A673 (cell line): ENCODE measurements around the gene WNT11.

Experiments used
- CTCF ChIP-seq: fragments of 300-800, 200-600 bp; sonication (generic); conservative IDR thresholded peaks from 2 replicates; pipeline ENCODE4 v1.5.1; 2017; ENCODE audit warnings: low read depth, mild to moderate bottlenecking, antibody characterized with exemption, low read length, moderate library complexity, mixed read lengths
- EZH2 ChIP-seq: fragments of 200-600 bp; sonication (generic); IDR thresholded peaks from 2 replicates; pipeline ENCODE4 v1.6.1; 2017; ENCODE audit warnings: borderline replicate concordance, low read depth, mild to moderate bottlenecking, mixed read lengths, antibody characterized with exemption, low read length; ENCODE audit not compliant: poor library complexity, severe bottlenecking

GRCh38 chr11:76173663-76174062, 32.6 kb downstream of the WNT11 start:
- TF ChIP-seq CTCF (no peak), EZH2 (no peak)
